Central memory CD8-positive, alpha-beta T cell (primary cell): Measurements from ENCODE around the gene C11orf54.

ENCODE experiments used
- ATAC-seq: fragments of 150-1000 bp; cut with Tn5 transposase; replicated peaks from 2 replicates; pipeline ENCODE4 v1.10.0; 2022; ENCODE audit warnings: mild to moderate bottlenecking, moderate FRiP score, moderate number of reproducible peaks; ENCODE audit not compliant: poor library complexity, severe bottlenecking; ENCODE audit errors: extremely low read depth
- DNase-seq, 2 donors: peaks; one replicate each; pipeline ENCODE4 v3.0.0; 2021; ENCODE audit warnings: low spot score in 2 of 2
- H3K27ac Mint-ChIP-seq: one replicate; pipeline ENCODE4 v1.8.0; 2022; ENCODE audit warnings: low read depth, mild to moderate bottlenecking, moderate library complexity, mixed read lengths
- H3K27me3 Mint-ChIP-seq: one replicate; pipeline ENCODE4 v1.8.0; 2022; ENCODE audit warnings: mixed read lengths
- H3K36me3 Mint-ChIP-seq: one replicate; pipeline ENCODE4 v1.8.0; 2022; ENCODE audit warnings: mild to moderate bottlenecking, moderate library complexity, mixed read lengths; ENCODE audit not compliant: insufficient read depth
- H3K4me1 Mint-ChIP-seq: one replicate; pipeline ENCODE4 v1.8.0; 2022; ENCODE audit warnings: mixed read lengths
- H3K4me3 Mint-ChIP-seq: one replicate; pipeline ENCODE4 v1.8.0; 2022; ENCODE audit warnings: mild to moderate bottlenecking, moderate library complexity, mixed read lengths
- H3K9me3 Mint-ChIP-seq: one replicate; pipeline ENCODE4 v1.8.0; 2022; ENCODE audit warnings: mixed read lengths

Gene C11orf54

GRCh38 chr11:93783765-93784144 lies 42.3 kb downstream of the C11orf54 start:
- Mint-ChIP-seq H3K36me3 (peaks cover 26% of the 10 kb centered on the region), H3K27ac (peak overlapping the region; percentile 94), H3K27me3 (no peaks in the 10 kb centered on the region), H3K4me1 (peaks cover 41% of the 10 kb centered on the region), H3K4me3 (peak overlapping the region; percentile 90), H3K9me3 (no peaks in the 10 kb centered on the region)
- ATAC-seq, result peak; percentile 2
- DNase-seq, result no peak

- H3K4me3 Mint-ChIP-seq, result peak within 1 kb of the TSS; percentile 90
- H3K4me1 Mint-ChIP-seq, result peaks cover 41% of the 10 kb centered on the region
- H3K36me3 Mint-ChIP-seq, result peaks cover 29% of the 10 kb centered on the region
- peak; percentile 63 to 66 for DNase-seq
- no peaks in the 10 kb centered on the region for H3K27me3 Mint-ChIP-seq
- H3K27ac Mint-ChIP-seq, result peak within 1 kb of the TSS; percentile 94
- no peaks in the 10 kb centered on the region for H3K9me3 Mint-ChIP-seq
- ATAC-seq, result peak; percentile 97
Measured at GRCh38 chr11:93784145-93784934, 42.9 kb downstream of the C11orf54 start, which contains the start of gene MED17. MED17 (plus strand) TSS chr11:93784282; CDS start chr11:93784514, 232 bp downstream.

GRCh38 chr11:93784935-93785360 lies 43.5 kb downstream of the C11orf54 start:
- no peaks in the 10 kb centered on the region for H3K27me3 Mint-ChIP-seq
- ATAC-seq (no peak), DNase-seq (no peak)
- peak overlapping the region; percentile 90 for H3K4me3 Mint-ChIP-seq
- H3K36me3 Mint-ChIP-seq, result peaks cover 35% of the 10 kb centered on the region
- peaks cover 41% of the 10 kb centered on the region for H3K4me1 Mint-ChIP-seq
- peak overlapping the region; percentile 94 for H3K27ac Mint-ChIP-seq
- H3K9me3 Mint-ChIP-seq, result no peaks in the 10 kb centered on the region

GRCh38 chr11:93791493-93791892 lies 50.0 kb downstream of the C11orf54 start:
- Mint-ChIP-seq H3K4me3 (no peak overlapping the region), H3K27me3 (no peaks in the 10 kb centered on the region), H3K36me3 (peaks cover 78% of the 10 kb centered on the region), H3K4me1 (peaks cover 15% of the 10 kb centered on the region), H3K27ac (no peak overlapping the region), H3K9me3 (no peaks in the 10 kb centered on the region)
- DNase-seq, result no peak
- ATAC-seq, result no peak

DNA sequence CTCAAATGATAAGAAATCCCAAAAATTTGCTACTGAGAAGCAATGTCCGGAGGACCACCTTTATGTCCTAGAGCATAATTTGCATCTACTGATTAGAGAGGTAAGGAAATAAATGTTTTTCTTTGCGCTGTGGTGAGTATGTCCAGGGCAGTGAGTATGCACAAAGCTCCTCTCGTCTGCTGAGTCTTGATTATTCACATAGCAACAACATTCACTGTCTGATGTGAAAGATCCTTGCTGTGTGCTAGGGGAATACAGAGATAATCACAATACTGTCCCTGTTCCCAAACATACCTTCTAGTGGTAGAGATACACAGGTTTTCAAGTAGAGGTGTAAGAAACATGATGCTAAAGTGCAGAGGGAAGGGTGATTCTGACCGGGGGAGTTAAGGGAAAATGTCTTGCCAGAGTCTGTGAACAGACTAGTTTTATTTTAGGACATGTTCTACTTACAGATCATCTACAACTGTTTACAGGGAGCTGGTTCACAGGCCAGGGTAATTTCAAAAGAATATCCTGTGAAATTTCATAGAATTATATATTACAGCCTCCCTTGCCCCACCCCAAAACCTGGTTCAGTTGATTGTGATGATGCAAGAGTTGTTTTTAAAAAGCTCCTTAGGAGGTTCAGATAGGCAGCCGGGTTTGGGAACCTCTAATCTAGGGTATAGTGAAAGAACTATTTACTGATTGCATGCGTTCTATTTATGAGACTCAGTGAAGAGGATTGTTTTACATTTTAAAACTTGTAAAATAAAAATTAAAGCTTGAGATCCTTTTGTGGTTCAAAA lies 55.2 kb downstream of the C11orf54 start:
- H3K4me1 Mint-ChIP-seq, result peaks cover 13% of the 10 kb centered on the region
- H3K9me3 Mint-ChIP-seq, result no peaks in the 10 kb centered on the region
- H3K36me3 Mint-ChIP-seq, result peaks cover 77% of the 10 kb centered on the region
- H3K4me3 Mint-ChIP-seq, result no peak overlapping the region
- ATAC-seq (no peak), DNase-seq (no peak)
- no peak overlapping the region for H3K27ac Mint-ChIP-seq
- no peaks in the 10 kb centered on the region for H3K27me3 Mint-ChIP-seq

DNA sequence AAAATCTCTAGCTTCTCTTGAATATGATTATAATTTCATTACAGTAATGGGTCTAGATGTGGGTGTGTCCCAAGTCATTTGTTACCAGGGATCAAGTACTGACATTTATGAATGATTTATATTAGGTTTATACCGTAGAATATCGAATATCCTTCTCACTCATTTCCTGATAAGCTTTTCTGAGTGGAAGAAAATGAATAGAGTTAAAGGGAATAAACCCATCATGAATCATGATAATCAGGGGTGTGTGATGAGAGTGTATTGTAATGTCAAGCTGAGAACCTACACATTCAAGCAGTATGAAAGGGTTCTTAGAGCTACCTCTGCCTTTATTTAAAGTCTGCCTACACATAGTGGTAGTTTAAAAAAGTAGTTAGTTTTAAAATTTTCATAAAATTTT lies 59.9 kb downstream of the C11orf54 start:
- Mint-ChIP-seq H3K9me3 (no peaks in the 10 kb centered on the region), H3K36me3 (peaks cover 71% of the 10 kb centered on the region), H3K4me1 (peaks cover 23% of the 10 kb centered on the region), H3K27ac (no peak overlapping the region), H3K4me3 (no peak overlapping the region), H3K27me3 (no peaks in the 10 kb centered on the region)
- DNase-seq (no peak), ATAC-seq (no peak)

DNA sequence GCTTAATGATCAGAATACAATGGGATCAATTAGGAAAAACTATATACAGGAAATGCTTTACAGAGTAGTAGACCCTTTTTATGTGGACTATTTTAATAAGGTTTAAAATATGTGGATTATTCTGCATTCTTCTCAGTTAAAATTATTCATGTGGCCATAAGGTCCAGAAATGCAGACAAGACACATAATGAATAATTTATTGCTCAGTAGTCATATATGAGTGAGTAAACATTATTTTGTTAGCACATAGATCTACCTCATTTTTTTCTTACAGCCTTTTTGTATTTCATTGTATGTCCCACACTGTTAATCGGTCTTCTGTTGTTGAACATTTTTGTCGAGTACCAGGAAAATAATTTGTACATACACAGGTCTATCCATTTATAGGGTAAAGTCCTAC lies 63.4 kb downstream of the C11orf54 start:
- Mint-ChIP-seq H3K4me3 (no peak overlapping the region), H3K4me1 (peaks cover 23% of the 10 kb centered on the region), H3K27me3 (no peaks in the 10 kb centered on the region), H3K27ac (no peak overlapping the region), H3K36me3 (peaks cover 71% of the 10 kb centered on the region), H3K9me3 (no peaks in the 10 kb centered on the region)
- DNase-seq (no peak), ATAC-seq (no peak)

GRCh38 chr11:93807980-93808379 lies 66.5 kb downstream of the C11orf54 start:
- peaks cover 14% of the 10 kb centered on the region for H3K4me1 Mint-ChIP-seq
- no peaks in the 10 kb centered on the region for H3K27me3 Mint-ChIP-seq
- H3K9me3 Mint-ChIP-seq, result no peaks in the 10 kb centered on the region
- H3K36me3 Mint-ChIP-seq, result peaks cover 78% of the 10 kb centered on the region
- ATAC-seq, result no peak
- no peak overlapping the region for H3K4me3 Mint-ChIP-seq
- peak overlapping the region; percentile 55 for H3K27ac Mint-ChIP-seq
- no peak for DNase-seq

GRCh38 chr11:93813974-93814373 lies 72.5 kb downstream of the C11orf54 start:
- no peak overlapping the region for H3K4me3 Mint-ChIP-seq
- DNase-seq (no peak), ATAC-seq (no peak)
- H3K4me1 Mint-ChIP-seq, result no peaks in the 10 kb centered on the region
- H3K27me3 Mint-ChIP-seq, result no peaks in the 10 kb centered on the region
- H3K27ac Mint-ChIP-seq, result peak overlapping the region; percentile 38
- H3K36me3 Mint-ChIP-seq, result peaks cover 51% of the 10 kb centered on the region
- H3K9me3 Mint-ChIP-seq, result no peaks in the 10 kb centered on the region
